MM.1S (cell line): ENCODE results near the gene BRF1.

Source experiments
- EZH2 ChIP-seq: fragments of 300-600 bp; sonication (generic); optimal IDR thresholded peaks from 2 replicates; pipeline ENCODE3; 2017; ENCODE audit warnings: low read depth, mild to moderate bottlenecking, antibody characterized with exemption, low read length, mixed read lengths
- EZH2phosphoT487 ChIP-seq: fragments of 300-600 bp; sonication (generic); IDR thresholded peaks from 2 replicates; pipeline ENCODE4 v1.6.1; 2018; ENCODE audit warnings: antibody characterized with exemption, low read length
- TF ChIP-seq, protein P1 (sequence below): fragments of 300-600 bp; sonication (generic); IDR thresholded peaks from 2 replicates; pipeline ENCODE4 v1.5.1; 2016; ENCODE audit warnings: antibody characterized with exemption, low read length, mixed read lengths

DNA sequence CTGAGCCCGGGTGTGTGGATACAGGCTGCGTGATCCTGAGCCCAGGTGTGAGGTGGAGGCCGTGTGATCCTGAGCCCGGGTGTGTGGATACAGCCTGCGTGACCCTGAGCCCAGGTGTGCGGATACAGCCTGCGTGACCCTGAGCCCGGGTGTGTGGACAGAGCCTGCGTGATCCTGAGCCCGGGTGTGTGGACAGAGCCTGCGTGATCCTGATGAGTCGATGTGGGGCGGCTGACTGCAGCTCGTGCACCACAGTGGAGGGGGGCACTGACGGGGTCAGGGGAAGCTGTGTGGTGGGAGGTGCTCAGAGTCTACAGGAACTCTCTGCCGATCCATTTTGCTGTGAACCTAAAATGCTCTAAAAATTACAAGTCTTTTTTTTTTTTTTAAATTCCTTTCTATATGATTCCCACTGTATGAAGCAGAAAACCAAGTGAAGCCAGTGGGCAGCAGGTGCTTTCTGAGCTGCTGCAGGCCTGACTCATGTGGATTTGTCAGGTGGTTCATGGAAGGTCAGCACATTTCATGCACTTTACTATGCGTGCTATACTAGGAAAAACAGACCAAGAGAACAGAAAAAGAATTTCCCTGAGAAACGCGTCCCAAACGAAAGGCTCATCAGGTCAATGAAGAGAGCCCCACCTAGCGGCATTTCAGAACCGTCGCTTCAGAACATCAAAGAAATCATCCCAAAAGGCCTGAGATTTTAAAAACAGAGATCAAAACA lies 19.3 kb downstream of the BRF1 start:
- TF ChIP-seq, protein P1, sequence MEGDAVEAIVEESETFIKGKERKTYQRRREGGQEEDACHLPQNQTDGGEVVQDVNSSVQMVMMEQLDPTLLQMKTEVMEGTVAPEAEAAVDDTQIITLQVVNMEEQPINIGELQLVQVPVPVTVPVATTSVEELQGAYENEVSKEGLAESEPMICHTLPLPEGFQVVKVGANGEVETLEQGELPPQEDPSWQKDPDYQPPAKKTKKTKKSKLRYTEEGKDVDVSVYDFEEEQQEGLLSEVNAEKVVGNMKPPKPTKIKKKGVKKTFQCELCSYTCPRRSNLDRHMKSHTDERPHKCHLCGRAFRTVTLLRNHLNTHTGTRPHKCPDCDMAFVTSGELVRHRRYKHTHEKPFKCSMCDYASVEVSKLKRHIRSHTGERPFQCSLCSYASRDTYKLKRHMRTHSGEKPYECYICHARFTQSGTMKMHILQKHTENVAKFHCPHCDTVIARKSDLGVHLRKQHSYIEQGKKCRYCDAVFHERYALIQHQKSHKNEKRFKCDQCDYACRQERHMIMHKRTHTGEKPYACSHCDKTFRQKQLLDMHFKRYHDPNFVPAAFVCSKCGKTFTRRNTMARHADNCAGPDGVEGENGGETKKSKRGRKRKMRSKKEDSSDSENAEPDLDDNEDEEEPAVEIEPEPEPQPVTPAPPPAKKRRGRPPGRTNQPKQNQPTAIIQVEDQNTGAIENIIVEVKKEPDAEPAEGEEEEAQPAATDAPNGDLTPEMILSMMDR: no peak
- TF ChIP-seq EZH2 (no peak), EZH2phosphoT487 (no peak)
